Globus pallidus (tissue), 1 donor: ENCODE data around the gene KRT4.
"Not testable (repeated sequence)": the region's sequence is repeated elsewhere in the genome, so short reads cannot be mapped to it uniquely, and the experiment has no call there.

Source experiments
- DNase-seq: peaks from one replicate; pipeline ENCODE4 v3.0.0-alpha.2; 2015; ENCODE audit warnings: low spot score

Gene KRT4

DNA sequence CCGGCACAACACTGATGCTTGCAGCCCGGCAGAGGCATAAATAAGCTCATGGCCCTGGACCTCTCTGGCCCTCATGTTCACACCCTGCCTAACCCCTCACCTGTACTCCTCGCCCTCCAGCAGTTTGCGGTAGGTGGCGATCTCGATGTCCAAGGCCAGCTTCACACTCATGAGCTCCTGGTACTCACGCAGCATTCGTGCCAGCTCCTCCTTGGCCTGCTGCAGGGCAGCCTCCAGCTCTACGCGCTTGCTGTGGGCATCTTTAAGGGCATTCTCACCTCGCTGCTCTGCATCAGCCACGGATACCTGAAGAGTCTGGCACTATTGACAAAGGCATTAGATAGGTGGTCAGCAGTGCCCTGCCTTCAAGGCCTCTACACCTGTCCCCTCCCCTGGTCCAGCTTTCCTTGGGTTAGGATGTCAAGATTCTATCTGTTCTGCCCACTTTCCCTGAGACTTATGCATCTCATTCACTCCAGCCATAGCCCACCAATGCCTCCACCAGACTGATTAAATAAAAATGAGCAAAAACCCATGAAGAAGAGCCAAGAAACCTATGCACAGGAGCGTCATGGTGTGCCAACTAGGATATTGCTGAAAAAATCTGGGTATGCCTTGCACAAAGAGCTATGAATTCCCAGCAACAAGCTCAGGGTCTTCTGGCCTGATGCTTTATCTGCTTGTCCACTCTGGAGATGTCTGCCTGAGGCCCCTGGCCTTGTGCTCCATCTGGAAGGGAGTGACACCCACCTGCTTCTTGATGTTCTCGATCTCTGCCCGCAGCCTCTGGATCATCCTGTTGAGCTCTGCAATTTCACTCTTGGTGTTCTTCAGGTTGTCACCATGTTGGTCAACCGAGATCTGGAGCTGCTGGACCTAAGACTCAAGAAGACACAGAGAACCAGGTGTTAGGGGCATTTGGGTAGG is 6.1 kb downstream of the KRT4 start:
- DNase-seq, result no peak

DNA sequence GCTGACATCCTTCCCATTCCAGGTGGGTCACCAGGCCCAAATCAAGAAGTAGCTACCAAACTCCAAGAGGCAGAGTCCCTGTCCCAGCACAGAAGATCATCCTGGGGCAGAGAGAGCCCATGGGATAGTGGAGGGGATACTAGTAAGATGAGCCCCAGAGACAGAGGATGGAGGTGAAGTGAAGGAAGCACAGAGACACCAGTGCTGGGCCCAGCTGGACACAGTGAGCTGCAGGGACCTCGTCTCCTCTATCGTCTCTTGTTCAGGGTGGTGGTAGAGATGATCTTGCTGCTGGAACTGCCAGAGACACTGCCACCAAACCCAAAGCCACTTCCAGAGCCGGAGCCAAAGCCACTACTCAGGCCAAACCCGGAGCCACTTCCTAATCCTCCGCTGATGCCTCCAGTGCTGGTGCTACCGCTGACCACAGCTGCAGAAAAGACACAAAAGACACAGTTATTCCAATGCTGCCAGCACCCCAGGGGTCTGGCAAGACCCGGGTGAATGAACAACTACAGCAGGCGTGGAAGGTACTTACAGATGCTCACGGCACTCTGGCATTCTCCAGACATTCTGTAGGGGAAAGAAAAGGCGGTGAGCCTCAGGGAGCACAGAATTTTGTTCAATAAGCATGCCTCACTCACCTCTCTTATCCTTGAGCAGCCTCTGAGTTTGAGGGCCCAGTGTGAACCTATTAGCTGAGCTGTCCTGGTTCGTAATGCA is 6.9 kb downstream of the KRT4 start:
- DNase-seq, result no peak

DNA sequence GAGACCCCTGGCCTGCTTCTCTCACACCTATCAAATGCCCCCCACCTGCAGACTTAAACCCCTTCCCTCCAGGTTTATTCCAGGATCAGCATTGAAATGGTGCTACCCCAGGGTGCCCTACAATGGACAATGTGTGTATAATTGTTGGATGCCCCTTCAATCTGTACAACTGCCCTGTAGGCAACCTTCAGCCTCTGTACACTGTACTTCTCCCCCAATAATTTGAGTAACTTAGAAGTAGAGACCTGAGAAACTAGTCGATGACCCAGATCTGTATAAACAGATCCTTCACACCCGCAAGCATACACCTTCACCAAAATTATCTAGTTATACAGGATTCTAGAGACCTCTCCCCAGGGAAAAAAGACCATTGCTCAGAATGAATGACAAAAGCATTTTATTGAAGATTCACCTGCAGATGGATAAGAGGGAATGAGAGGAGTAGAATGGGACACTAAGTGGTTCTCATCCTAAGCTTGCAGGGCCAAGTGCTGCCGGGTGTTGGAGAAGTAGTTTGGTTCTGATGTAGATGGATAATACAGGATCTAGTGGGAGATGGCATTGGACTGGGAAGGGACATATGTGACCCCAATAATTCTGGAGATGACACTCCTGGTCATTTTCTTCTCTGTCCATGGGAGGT is 7.6 kb downstream of the KRT4 start:
- no peak for DNase-seq

- DNase-seq, result no peak
Observed at GRCh38 chr12:52805739-52806138, 8.2 kb downstream of the KRT4 start.

DNA sequence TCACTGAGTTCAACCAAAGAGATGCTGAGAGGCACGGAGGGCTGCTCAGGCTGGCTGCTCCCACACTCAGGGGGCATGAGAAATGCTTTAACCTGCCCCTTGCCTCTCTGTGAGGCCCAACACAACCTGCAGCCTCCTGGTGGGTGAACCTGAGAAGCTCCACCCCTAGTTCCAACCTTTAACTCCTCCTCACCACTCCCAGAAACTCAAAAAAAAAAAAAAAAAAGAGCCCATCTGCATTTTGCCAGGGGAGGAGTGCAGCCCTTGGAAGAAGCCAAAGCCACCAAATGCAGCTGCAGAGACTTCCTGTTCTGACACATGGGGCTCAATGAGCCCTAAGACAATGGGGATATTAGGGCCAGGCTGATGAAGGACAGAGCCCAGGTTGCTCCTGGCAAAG is 8.9 kb downstream of the KRT4 start:
- no peak for DNase-seq

DNA sequence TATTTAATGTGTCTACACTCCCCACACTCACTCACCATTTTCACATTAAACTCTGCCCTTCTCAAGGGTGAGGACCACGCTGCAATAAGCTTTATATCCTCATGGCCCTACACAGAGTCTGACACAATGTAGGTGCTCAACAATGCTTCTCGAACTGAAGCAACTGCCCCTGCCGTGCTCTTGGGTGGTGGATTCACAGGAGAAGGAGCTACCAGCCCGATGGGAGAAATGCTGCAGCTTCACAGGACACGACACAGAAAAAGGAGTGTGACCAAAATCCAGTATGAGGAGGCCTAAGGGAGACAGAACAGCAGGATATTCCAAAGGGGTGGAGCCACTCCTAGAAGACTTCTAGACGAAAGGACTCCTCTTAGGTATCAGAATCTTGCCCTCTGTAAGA is 11.5 kb downstream of the KRT4 start:
- DNase-seq, result no peak

GRCh38 chr12:52801773-52802172 is 12.1 kb downstream of the KRT4 start:
- DNase-seq, result no peak

DNA sequence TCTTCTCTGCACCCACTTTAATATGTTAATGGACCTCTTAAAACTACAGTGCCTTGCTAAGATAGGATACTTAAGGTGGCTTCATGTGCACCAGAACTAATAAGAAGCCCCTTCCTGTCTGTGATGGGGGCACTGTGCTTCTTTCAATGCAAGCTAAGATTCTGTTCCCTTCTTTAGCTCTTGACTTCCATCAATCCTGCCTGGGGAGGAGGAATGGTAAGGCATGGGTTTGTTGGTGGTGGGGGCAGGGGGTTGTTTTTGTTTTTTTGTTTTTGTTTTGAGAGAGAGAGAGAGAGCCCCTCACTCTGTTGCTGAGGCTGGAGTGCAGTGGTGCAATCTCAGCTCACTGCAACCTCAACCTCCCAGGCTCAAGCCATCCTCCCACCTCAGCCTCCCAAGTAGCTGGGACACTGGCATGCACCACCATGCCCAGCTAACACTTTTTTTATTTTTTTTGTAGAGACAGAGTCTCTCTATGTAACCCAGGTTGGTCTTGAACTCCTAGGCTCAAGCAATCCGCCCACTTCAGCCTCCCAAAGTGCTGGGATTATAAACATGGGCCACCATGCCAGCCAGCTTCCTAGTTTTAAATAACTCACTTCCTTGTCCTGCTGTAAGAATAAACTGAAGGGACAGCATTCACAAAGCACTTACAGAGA is 13.5 kb downstream of the KRT4 start:
- DNase-seq, result no peak

GRCh38 chr12:52799505-52800211 is 14.3 kb downstream of the KRT4 start:
- no peak for DNase-seq

DNA sequence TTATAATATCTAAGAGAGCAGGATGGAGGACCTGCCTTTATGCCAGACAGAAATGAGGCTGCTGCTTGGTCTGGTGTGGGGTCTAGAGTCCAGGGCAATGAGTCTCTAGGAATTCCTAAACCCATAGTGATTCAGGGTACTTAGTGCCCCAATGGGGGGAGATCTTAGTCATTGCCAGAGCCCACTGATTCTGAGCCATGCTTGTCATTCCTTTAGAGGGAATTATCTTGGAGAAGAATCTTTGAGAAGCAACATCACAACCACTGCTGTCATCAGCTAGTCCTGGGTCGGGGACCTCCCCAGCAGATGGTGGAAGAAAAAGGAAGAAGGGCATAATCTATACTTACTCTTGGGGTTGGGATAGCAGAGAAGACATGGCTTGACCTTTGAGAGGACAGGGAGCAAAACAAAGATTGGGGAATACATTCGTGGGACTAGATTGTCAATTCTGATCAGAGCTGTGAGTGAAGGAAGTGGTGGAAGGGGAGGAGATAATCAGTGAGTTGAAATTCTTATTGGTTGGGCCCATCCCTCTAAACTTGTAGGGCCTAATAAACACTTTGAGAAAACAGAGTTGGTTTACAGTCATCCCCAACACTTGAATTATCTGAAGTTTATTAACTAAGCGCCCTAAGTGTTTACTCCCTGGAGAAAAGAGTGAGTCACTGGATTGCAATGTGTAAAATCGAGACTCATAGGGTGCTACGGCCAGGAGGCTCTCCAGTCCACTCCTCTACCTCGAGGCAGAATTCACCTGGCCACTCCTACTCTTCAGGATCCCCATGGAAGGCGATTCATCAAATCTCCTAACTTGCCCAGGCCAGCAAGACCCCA is 15.0 kb downstream of the KRT4 start:
- DNase-seq, result no peak

GRCh38 chr12:52798003-52798670 is 15.8 kb downstream of the KRT4 start:
- DNase-seq, result no peak

- DNase-seq, result no peak
Observed at GRCh38 chr12:52797529-52797894, 16.4 kb downstream of the KRT4 start.

DNA sequence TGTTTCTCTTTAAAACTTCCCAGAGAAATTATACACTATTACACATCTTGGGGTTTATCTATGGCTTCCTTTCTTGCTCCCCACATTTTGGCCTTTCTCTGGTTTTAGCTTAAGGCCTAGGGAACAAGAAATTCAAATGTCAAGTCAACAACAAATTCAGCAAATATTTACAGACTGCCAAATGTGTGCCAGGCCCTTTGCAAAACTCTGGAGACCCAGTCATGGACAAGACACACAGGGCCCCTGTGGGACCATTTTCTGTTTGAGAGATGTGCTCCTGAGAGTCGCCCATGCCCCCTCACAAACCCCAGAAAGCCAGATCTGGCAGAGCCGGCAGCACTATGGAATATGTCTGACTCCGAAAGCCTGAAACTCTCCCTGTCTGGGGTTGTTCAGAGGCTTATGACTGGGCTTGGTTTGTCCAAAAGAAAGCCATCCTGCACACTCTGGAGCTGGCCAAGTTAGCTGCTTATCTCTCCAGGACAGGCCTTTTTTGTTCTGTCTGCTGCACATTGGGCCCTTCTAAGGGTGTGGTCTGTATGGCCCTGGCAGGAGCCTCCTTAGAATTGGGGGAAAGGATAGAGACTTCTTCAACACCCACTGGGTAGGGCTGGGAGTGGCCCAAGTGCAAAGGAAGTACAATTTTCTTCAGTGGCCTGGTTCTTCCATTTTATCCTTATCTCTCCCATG is 16.9 kb downstream of the KRT4 start:
- no peak for DNase-seq

GRCh38 chr12:52796429-52796794 is 17.5 kb downstream of the KRT4 start:
- DNase-seq, result no peak

- no peak for DNase-seq
Observed at GRCh38 chr12:52795694-52796428, 18.1 kb downstream of the KRT4 start, which contains the start of gene KRT3. Gene KRT3 (minus strand): TSS chr12:52796117. CDS start chr12:52796042, 75 bp downstream.

DNA sequence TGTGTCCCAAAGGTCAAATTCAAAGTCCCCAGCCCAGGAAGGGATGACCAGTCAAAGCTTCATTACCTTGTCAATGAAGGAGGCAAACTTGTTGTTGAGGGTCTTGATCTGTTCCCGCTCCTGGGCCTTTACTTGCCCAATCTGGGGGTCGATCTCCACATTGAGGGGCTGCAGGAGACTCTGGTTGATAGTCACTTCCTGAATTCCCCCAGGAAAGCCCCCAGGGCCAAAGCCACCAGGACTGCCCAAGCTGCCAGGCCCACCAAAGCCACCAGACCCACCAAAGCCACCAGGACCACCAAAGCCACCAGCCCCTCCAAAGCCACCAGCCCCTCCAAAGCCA is 18.6 kb downstream of the KRT4 start:
- DNase-seq, result not testable (repeated sequence)

DNA sequence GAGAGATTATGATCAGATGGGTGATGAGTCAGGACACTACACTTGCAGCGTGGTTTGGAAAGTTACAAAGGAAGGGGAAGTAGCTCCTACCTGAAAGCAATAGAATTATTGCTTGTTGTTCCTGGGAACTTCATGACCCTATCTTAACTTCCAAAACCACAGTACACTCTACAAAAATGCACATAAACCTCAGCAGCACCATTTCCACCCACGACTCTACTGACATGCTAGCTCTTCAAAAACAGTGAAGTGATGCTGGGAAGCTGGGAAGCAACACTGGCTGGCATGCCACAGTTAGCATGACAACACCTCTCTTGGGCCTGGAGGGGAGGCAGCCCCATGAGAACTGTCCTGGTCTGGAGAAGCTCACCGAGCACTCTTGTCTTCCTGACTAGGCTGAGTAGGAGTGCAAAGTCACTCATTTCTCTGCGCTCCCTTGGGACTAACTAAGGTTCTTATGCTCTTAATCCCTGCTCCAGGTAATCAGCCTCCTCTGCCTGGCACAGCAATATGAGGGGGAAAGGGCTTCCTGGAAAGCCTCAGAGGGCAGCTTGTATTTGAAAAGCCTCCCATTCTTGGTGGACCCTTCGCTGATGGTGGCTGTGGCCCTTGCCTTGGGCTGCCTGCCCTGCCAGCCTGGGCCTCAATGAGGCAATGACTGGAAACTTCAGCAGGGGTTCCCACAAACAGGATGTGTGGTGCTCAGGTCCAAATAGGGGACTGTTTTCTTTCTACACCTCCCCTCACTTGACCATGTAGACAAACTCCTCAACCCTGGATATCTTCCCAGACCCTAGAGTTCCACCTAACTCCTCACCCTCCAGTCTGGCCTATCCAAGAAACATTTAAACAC is 19.2 kb downstream of the KRT4 start:
- no peak for DNase-seq
